Activated CD8-positive, alpha-beta memory T cell treated with anti-CD3 and anti-CD28 coated beads, Interleukin-2, amount 10 ng/mL, durations not matched to agents 7 days and 5 days (primary cell): ENCODE results near the gene RAB3B. TPM values are rescaled to one million over a fixed set of nuclear protein-coding genes. Genes with fewer than 3 reads are reported as not detected.

Experiments used
- ATAC-seq: fragments of 150-1000 bp; cut with Tn5 transposase; one replicate; pipeline ENCODE4 v1.10.0; 2021; ENCODE audit warnings: moderate library complexity
- CTCF ChIA-PET: fragments of 350-600 bp; sonication (Branson Sonifier 250); formaldehyde crosslinking; loops from one replicate; lab custom pipeline; 2021; ENCODE audit warnings: antibody characterized with exemption; lab: Charles Lee
- DNase-seq: peaks from one replicate; pipeline ENCODE4 v3.0.0-alpha.2; 2020
- H3K27ac Mint-ChIP-seq: one replicate; pipeline ENCODE4 v1.8.0; 2021; ENCODE audit warnings: mild to moderate bottlenecking, mixed read lengths
- H3K27me3 Mint-ChIP-seq: one replicate; pipeline ENCODE4 v1.8.0; 2021; ENCODE audit warnings: mixed read lengths
- H3K36me3 Mint-ChIP-seq: one replicate; pipeline ENCODE4 v1.8.0; 2021; ENCODE audit warnings: mild to moderate bottlenecking, mixed read lengths
- H3K4me1 Mint-ChIP-seq: one replicate; pipeline ENCODE4 v1.8.0; 2021; ENCODE audit warnings: mixed read lengths
- H3K4me3 Mint-ChIP-seq: one replicate; pipeline ENCODE4 v1.8.0; 2021; ENCODE audit warnings: mild to moderate bottlenecking, moderate library complexity, mixed read lengths
- H3K9me3 Mint-ChIP-seq: one replicate; pipeline ENCODE4 v1.8.0; 2022; ENCODE audit warnings: low read depth, mixed read lengths
- total RNA-seq, 2 experiments: library from RNA; stranded (reverse); gene quantifications; one replicate each; pipeline ENCODE4 v1.2.3, GENCODE V29; 2021

Gene RAB3B
- total RNA-seq, 2 experiments from 2014 or later: 0.05 TPM; not detected in 1

- H3K27me3 Mint-ChIP-seq: no peaks in the 10 kb centered on the region
- DNase-seq (no peak), ATAC-seq (no peak)
- no peaks in the 10 kb centered on the region for H3K9me3 Mint-ChIP-seq
- CTCF ChIA-PET: no interaction called here
- H3K4me1 Mint-ChIP-seq: peaks cover 20% of the 10 kb centered on the region
- peaks cover 22% of the 10 kb centered on the region for H3K36me3 Mint-ChIP-seq
- no peak overlapping the region for H3K4me3 Mint-ChIP-seq
- H3K27ac Mint-ChIP-seq: no peak overlapping the region
Observed at GRCh38 chr1:51859333-51859732, 131.2 kb downstream of the RAB3B start.

- CTCF ChIA-PET: no interaction called here
- Mint-ChIP-seq H3K27me3 (no peaks in the 10 kb centered on the region), H3K4me1 (peaks cover 20% of the 10 kb centered on the region), H3K36me3 (peaks cover 24% of the 10 kb centered on the region), H3K4me3 (no peak overlapping the region), H3K27ac (no peak overlapping the region), H3K9me3 (no peaks in the 10 kb centered on the region)
- DNase-seq (no peak), ATAC-seq (no peak)
Observed at GRCh38 chr1:51858892-51859291, 131.6 kb downstream of the RAB3B start.

Other genes starting within 250 kb of the RAB3B start
- 100 to 1,000 TPM; 190 to 208 TPM for gene NRDC, start 112.0 kb downstream of the RAB3B start, total RNA-seq
- gene KTI12, start 43.1 kb upstream of the RAB3B start, total RNA-seq: 10 to 100 TPM; 15.0 to 18.0 TPM
- gene TXNDC12, start 64.5 kb upstream of the RAB3B start, total RNA-seq: 10 to 100 TPM; 37.5 to 42.6 TPM
- gene BTF3L4, start 65.6 kb upstream of the RAB3B start, total RNA-seq: 10 to 100 TPM; 25.6 to 31.5 TPM
- gene ZFYVE9, start 151.4 kb upstream of the RAB3B start, total RNA-seq: under 1 TPM; 0.29 to 0.35 TPM